DMS53 (cell line): ENCODE measurements around the gene GMPPA.

ENCODE experiments used
- DNase-seq: peaks from one replicate; lab custom pipeline; 2025; lab: John Stamatoyannopoulos, UW

GMPPA gene

DNA sequence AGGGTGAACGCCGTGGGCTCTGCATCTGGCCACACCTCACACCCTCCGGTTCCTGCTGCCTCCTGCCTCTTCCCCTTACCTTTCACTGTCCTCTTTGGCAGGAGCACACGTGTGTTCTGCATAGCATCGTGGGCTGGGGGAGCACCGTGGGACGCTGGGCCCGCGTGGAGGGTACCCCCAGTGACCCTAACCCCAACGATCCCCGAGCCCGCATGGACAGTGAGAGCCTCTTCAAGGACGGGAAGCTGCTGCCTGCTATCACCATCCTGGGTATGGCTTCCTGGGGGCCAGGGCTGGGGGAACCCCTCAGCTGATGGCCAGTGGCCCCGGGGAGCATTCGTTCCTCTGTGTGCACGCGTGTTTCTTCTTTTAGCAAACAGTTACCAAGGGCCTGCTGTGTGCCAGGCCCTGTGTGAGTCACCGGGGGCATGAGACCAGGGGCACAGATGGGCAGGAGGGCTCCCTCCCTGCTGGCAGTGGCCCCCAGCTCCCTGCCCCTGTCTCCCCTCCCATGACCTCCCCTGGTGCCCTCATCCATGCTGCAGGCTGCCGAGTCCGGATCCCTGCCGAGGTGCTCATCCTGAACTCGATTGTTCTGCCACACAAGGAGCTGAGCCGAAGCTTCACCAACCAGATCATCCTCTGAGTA is 7.6 kb downstream of the GMPPA start:
- no peak for DNase-seq

GRCh38 chr2:219506802-219507526 is 8.3 kb downstream of the GMPPA start:
- DNase-seq: no peak

DNA sequence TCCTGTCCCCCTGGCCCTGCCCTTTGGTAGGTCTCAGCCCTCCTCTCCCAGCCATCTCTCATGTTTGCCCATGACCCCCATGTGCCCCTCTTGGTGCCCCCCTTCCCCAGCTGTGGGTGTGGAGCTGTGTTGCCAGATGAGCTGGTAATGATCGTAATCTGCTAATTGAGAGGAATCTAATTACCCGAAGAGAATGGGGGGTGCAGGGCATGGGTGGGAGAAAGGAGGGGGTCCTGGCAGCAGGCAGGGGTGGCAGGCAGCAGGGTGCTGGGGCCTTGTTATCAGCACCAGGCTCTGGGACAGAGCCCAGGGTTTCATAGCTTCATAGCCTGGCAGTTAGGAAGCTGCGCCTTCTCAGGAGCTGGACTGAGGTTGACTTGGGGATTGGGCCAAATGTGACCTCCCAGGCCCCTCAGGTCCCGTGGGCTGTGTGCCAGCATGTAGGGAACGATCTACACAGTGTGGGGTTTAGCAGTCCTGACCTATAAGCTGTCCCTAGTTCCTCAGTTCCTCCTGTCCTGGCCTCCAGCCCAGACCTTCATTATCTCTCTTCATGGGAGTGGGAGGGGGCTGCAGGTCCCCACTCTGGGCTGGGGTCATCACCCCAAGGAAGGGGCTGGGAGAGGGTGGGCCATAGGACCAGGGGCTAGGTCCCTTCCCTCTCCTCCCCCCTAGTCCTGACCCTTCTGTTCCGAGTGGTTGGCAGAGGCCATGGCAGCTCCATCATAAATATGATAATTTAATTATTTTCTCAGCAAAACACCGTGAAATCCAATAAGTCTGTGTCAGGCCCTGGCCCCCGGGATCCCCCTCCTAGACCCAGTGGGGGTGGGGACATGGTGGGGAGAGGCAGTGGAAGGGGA is 9.1 kb downstream of the GMPPA start:
- no peak for DNase-seq

- DNase-seq: no peak
These were observed 9.7 kb downstream of the GMPPA start for GRCh38 chr2:219508444-219508734.

DNA sequence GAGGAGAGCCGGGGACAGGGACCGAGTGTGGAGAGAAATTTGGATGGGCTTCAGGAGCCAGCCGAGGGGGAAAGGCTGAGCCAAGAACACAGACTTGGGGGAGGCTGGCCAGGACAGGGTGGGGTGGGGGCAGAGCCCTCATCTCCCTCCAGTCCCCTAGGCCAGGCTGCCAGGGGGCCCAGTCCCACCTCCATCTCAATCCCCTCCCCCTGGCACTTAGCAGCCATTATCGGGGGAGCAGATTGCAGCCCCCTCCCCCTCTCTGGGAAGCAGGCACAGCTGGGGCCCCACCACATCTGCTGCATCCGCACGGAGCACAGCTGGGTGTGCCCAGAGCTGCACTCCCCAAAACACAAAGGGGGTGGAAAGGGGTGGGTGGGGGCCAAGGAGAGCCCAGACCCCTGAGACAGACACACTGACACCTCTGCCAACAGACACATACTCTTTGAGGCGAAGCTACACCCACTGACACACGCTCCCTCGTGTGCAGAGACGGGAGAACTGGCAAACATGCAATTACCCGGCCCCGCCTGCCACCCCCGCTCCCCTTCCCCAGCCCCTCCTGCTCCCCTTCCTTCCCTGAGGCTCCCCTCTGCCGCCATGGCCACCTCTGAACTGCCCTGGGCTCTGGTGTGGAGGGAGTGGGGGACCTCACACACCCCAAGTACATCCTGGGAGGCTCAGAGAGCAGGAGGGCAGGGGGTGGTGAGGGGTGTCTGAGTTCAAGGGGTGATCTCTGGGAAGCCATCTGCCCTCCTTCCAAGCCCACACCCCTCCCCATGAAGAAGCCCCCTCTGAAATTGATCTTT is 10.5 kb downstream of the GMPPA start:
- no peak for DNase-seq

DNA sequence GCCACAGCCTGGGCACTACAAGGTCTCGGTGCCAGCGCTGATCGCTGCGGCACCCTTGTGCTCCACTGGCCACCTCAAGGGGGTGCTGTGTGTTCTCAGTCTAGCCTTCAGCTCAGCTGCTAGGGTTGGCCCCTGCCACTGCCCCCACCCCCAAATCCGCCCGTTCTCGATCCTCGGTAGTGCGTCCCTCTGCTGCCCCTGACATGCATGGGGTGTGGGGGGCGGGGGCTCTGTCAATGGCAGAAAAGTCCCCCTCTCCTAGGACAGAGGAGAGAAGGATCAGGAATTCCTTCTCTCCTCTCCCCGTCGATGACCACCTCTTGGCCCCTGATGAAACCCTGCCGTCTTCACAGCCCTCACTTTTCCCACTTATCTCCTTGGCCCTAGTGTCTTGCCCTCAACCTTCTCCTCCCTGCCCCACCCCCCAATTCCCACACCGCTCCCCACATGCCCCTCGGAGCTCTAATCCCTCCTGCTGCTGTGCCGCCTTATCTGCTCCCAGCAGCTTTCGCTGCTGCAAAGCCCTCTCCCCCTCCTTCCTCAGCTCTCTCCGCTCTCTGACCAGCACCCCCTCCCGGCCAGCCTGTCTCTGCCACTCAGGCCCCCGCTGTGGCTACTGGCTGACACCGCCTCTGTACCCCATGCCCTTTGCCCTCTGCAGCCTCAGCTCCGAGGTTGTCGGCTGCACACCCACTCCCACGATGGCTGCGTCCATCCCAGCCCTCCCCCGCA is 11.3 kb downstream of the GMPPA start:
- DNase-seq: peak; percentile 73

- DNase-seq: no peak
These were observed 11.9 kb downstream of the GMPPA start for GRCh38 chr2:219510512-219511135.

- DNase-seq: no peak
These were observed 13.0 kb downstream of the GMPPA start for GRCh38 chr2:219511547-219512325.

- DNase-seq: peak; percentile 30
These were observed 14.0 kb downstream of the GMPPA start for GRCh38 chr2:219512524-219513216.

GRCh38 chr2:219513787-219514186 is 15.1 kb downstream of the GMPPA start:
- no peak for DNase-seq

- peak; percentile 61 for DNase-seq
These were observed 15.6 kb downstream of the GMPPA start, which contains the start of gene ASIC4 for GRCh38 chr2:219514196-219514761. TSS of gene ASIC4 (plus strand) at chr2:219514482. CDS start at chr2:219514725, 243 bp downstream.

- no peak for DNase-seq
These were observed 16.1 kb downstream of the GMPPA start for GRCh38 chr2:219514836-219515235.

- no peak for DNase-seq
These were observed 17.4 kb downstream of the GMPPA start for GRCh38 chr2:219515874-219516629.

GRCh38 chr2:219516888-219517287 is 18.2 kb downstream of the GMPPA start:
- no peak for DNase-seq

- DNase-seq: no peak
These were observed 19.5 kb downstream of the GMPPA start for GRCh38 chr2:219517954-219518778.

DNA sequence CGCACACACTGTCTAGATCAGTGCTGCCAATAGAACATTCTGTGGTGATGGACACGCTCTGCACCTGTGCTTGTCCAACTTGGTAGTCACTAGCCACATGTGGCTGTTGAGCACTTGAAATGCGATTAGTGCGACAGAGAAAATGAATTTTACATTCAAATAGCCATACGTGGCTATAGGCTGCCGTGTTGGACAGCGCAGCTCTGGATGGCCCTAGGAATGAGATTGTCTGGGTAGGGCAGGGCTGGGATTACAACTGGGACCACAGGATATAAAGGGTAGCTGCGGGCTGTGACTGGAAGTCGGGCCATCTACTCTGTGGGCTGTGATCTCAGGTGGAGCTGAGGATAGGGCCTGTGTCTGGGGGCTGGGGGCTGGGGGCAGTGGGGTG is 20.8 kb downstream of the GMPPA start:
- DNase-seq: no peak

DNA sequence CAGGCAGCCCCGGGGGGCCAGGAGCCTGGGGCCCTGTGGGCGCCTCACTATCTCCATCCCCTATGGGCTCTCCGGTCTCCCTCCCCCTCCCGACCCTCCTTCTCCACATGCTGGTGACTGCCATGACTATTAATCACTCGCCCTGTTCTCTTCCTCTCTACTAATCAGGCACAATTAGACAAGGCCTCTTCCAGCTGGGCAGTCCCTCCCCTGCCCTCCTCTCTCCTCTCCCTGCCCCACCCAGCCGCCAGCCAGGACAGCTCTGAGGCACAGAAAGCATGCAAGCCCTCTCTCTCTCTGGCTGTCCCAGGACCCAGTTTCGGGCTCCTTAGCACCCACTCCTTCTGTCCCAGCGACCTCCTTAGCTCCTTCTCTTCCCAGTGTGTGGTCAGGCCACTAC is 21.4 kb downstream of the GMPPA start:
- no peak for DNase-seq
